A204.1 (cell line): ENCODE data around the gene TPM4.

Source experiments
- FAIRE-seq: peaks from 2 replicates; lab custom pipeline; 2012; peaks lifted over from hg19 to GRCh38; lab: Jason Lieb, UNC

The TPM4 gene

GRCh38 chr19:16131648-16132047 is 55.4 kb downstream of the TPM4 start:
- no peak for FAIRE-seq

- FAIRE-seq, result no peak
Observed at GRCh38 chr19:16133818-16134217, 57.5 kb downstream of the TPM4 start.

- FAIRE-seq, result no peak
Observed at GRCh38 chr19:16134510-16134909, 58.2 kb downstream of the TPM4 start.

GRCh38 chr19:16135430-16136127 is 59.3 kb downstream of the TPM4 start:
- FAIRE-seq, result no peak

- FAIRE-seq, result no peak
Observed at GRCh38 chr19:16136185-16136999, 60.1 kb downstream of the TPM4 start.

GRCh38 chr19:16139752-16140151 is 63.5 kb downstream of the TPM4 start:
- no peak for FAIRE-seq

- no peak for FAIRE-seq
Observed at GRCh38 chr19:16141043-16141442, 64.7 kb downstream of the TPM4 start.

GRCh38 chr19:16142032-16142580 is 65.8 kb downstream of the TPM4 start:
- no peak for FAIRE-seq

GRCh38 chr19:16143399-16144215 is 67.3 kb downstream of the TPM4 start, which contains the start of gene HSH2D:
HSH2D (plus strand) TSS chr19:16143685; CDS start chr19:16148751, 5,066 bp downstream.
- FAIRE-seq, result no peak

GRCh38 chr19:16144216-16144581 is 67.9 kb downstream of the TPM4 start:
- no peak for FAIRE-seq

- FAIRE-seq, result no peak
Observed at GRCh38 chr19:16146112-16146511, 69.8 kb downstream of the TPM4 start.

- FAIRE-seq, result no peak
Observed at GRCh38 chr19:16148443-16149229, 72.3 kb downstream of the TPM4 start.
